Measurements from ENCODE around the gene SLC2A3.

Gene SLC2A3

DNA sequence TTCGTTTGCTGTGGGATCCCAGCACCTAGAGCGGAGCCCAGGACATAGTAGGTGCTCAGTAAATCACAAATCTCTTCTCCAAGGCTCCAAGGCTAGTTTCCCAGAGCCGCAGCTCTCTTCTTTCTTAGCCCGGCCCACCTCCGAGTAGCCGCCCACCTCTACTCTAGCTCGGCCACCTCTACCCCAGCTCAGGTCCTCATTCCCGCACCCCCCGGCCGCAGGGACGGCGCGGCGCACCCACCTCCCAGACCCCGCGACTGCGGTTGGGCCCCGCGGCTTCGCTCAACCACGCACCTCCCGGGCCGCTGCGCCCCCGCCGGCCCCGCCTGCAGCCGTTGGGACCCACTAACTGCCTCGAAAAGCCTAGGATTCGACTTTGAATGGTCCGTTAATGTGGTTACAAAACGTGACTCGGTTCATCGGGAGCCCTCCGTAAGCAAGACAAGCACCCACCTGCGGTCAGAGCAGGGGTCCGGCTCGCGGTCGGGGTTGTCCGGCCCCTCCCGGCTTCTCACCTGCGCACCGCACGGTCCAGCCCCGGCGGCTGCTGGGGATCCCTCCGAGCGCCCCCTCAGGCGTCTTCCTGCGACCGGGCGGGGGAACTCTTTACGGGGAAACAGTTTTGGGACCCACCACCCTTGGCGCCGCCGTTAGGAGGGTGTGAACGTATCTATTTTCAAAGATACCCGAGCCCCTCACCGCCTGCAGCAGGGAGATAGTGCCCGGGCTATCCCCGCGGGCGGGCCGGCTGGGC, 63.2 kb downstream of the SLC2A3 start, which contains the start of gene SLC2A14:
SLC2A14 (minus strand) TSS at position 350 of the 754 bp plus-strand sequence. CDS start 3,035 bp downstream, outside the sequence.
- Histone ChIP-seq H3K27ac (no peak within 1 kb of the TSS), H3K9me3 (no peaks in the 10 kb centered on the region), H3K4me3 (ENCODE audit: low read depth in 1 of 2, low read length in 1 of 2) (no peak within 1 kb of the TSS), H3K4me1 (ENCODE audit: control insufficient read depth in 1 of 2, insufficient read depth in 1 of 2, low read depth in 1 of 2, low read length in 1 of 2) (peaks cover 0 to 7% of the 10 kb centered on the region in 2 experiments), H3K27me3 (peaks cover 57% of the 10 kb centered on the region), H3K36me3 (no peaks in the 10 kb centered on the region)
- TF ChIP-seq, protein P1, sequence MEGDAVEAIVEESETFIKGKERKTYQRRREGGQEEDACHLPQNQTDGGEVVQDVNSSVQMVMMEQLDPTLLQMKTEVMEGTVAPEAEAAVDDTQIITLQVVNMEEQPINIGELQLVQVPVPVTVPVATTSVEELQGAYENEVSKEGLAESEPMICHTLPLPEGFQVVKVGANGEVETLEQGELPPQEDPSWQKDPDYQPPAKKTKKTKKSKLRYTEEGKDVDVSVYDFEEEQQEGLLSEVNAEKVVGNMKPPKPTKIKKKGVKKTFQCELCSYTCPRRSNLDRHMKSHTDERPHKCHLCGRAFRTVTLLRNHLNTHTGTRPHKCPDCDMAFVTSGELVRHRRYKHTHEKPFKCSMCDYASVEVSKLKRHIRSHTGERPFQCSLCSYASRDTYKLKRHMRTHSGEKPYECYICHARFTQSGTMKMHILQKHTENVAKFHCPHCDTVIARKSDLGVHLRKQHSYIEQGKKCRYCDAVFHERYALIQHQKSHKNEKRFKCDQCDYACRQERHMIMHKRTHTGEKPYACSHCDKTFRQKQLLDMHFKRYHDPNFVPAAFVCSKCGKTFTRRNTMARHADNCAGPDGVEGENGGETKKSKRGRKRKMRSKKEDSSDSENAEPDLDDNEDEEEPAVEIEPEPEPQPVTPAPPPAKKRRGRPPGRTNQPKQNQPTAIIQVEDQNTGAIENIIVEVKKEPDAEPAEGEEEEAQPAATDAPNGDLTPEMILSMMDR (IDR thresholded peaks at IDR 0.05), result no peak

DNA sequence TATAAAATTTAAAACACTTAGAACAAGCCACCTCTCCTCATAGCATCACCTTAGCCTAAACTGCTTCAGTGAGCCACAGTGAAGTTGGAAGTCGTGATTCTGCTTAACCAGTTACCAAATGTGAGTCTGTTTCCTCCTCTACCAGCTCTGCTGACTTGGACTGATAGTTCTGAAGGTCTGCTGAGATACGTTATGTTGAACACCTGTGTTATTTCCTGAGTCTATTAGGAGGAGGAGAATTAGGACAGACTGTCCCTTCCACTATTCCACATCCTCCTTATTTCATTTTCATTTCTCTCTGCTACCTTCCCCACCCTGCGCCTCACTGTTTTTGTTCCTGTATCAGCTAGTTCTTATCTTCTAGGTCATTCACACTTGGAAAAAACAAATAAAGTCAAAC, 65.7 kb downstream of the SLC2A3 start:
- H3K9me3 ChIP-seq, result no peaks in the 10 kb centered on the region

More for the DNA sequence above, 65.7 kb downstream of the SLC2A3 start:
- Histone ChIP-seq H3K36me3 (no peaks in the 10 kb centered on the region), H3K4me3 (ENCODE audit: low read depth in 1 of 2, low read length in 1 of 2) (no peak overlapping the region), H3K4me1 (ENCODE audit: control insufficient read depth in 1 of 2, insufficient read depth in 1 of 2, low read depth in 1 of 2, low read length in 1 of 2) (peaks cover 0 to 7% of the 10 kb centered on the region in 2 experiments), H3K27ac (no peak overlapping the region), H3K27me3 (peaks cover 57% of the 10 kb centered on the region)
- TF ChIP-seq, protein P1 (IDR thresholded peaks at IDR 0.05), result no peak
